Heart right ventricle (tissue), 16 donors: ENCODE results near the gene SV2C. TPM values are rescaled to one million over a fixed set of nuclear protein-coding genes. Genes with fewer than 3 reads are reported as not detected.

Experiments used
- ATAC-seq, 8 donors: fragments of 200-7000 bp; cut with Tn5 transposase; one replicate each; pipeline ENCODE4 v1.9.1; 2020; ENCODE audit warnings: mild to moderate bottlenecking in 8 of 8, moderate library complexity in 8 of 8, moderate number of reproducible peaks in 1 of 8
- DNase-seq, 2 donors: peaks; one replicate each; pipeline ENCODE4 v3.0.0-alpha.2; 2020
- H3K27ac ChIP-seq, 10 donors: fragments of 200-600 bp; sonication (generic) in 2 of 10; one replicate each; pipeline versions ENCODE4 v1.5.0 to v1.8.0; 2020 to 2022; ENCODE audit warnings: mild to moderate bottlenecking in 3 of 10
- H3K27me3 ChIP-seq, 7 donors: fragments of 200-600 bp; one replicate each; pipeline ENCODE4 v1.8.0; 2021 to 2022; ENCODE audit warnings: mild to moderate bottlenecking in 2 of 7
- H3K36me3 ChIP-seq, 9 donors: fragments of 200-600 bp; sonication (generic) in 1 of 9; one replicate each; pipeline versions ENCODE4 v1.5.0 to v1.8.0; 2020 to 2022; ENCODE audit warnings: mild to moderate bottlenecking in 2 of 9
- H3K4me1 ChIP-seq, 9 donors: fragments of 200-600 bp; sonication (generic) in 1 of 9; one replicate each; pipeline versions ENCODE4 v1.5.0 to v1.8.0; 2020 to 2022; ENCODE audit warnings: mild to moderate bottlenecking in 4 of 9
- H3K4me3 ChIP-seq, 10 donors: fragments of 200-600 bp; sonication (generic) in 2 of 10; one replicate each; pipeline versions ENCODE4 v1.5.0 to v1.8.0; 2020 to 2022; ENCODE audit warnings: mild to moderate bottlenecking in 7 of 10, moderate library complexity in 2 of 10
- H3K9me3 ChIP-seq, 11 donors: fragments of 200-600 bp in 10 of 11; sonication (generic) in 2 of 11; one replicate each; pipeline versions ENCODE4 v1.5.0 to v1.8.0; 2013 to 2022; ENCODE audit warnings: mild to moderate bottlenecking in 2 of 11, control low read depth in 1 of 11, moderate library complexity in 1 of 11
- CTCF ChIP-seq, 9 donors: fragments of 200-600 bp; sonication (generic) in 2 of 9; IDR thresholded peaks; one replicate each; pipeline versions ENCODE4 v1.5.0 to v1.8.0; 2021 to 2022; ENCODE audit warnings: antibody characterized with exemption in 9 of 9, mild to moderate bottlenecking in 5 of 9, moderate library complexity in 1 of 9
- WGBS, 2 donors: extraction: QIAGEN DNeasy Blood & Tissue Kit; methylation state at CpG; one replicate each; pipeline ENCODE4 v1.1.7; 2013; ENCODE audit warnings: inconsistent platforms in 1 of 2; 5-methylcytosine and 5-hydroxymethylcytosine counted together
- intact Hi-C, 10 donors: fragments of 100-400 bp; cut with DNase I; formaldehyde crosslinking; loops; one replicate each; pipeline versions ENCODE4 v1.11.1 to v1.14.2; 2022
- polyA plus RNA-seq, 2 donors: library from polyadenylated mRNA; stranded (reverse); fragments of 200-250 nt; gene quantifications; one replicate each; pipeline ENCODE4 v1.2.3, GENCODE V29; 2013
- total RNA-seq, 10 donors: library from RNA; stranded (reverse); fragmentation: NEBNext Ultra II Directional in 3 of 10; extraction: Animal tissue kit (Norgen Biotek cat#: 25700) in 3 of 10; gene quantifications; one replicate each; pipeline versions ENCODE4 v1.2.1 to v1.2.4, GENCODE V29; 2021 to 2023
- donor health status: Arrhythmogenic right ventricular cardiomyopathy.
- donor health status: ischemic (EF 13 %, LVEDD 7.1; RV severe dilation, severe dysfunction).
- donor health status: healthy with polysubstance abuse.
- donor health status: DM: no; HTN: yes; CAD: no.
- donor health status: DM: no; HTN: no; CAD: no.
- donor health status: ischemic (EF 25% LVEDD 6.9; RV normal size, moderate dysfunction).
- donor health status: ischemic (EF 25% LVEDD 5.7; RV mildly dilated, moderate dysfunction).
- donor health status: healthy.
- donor health status: DM: yes; HTN: yes; CAD: no.
- donor health status: Ischemic cardiomyopathy.
- donor health status: ischemic (EF 35%, LVEDD 5.7; RV mildly dilated, moderate dysfunction).
- donor health status: nonischemic (EF 11% LVEDD 7.7; RV severe dilation, severe dysfunction).
- donor health status: DM: yes; HTN: yes; CAD: no.
- donor health status: PGD.
- donor health status: ischemic (EF 29% LVEDD 5.4; RV normal size, mild dysfunction).
- donor health status: nonischemic (EF 23%, LVEDD 6.1; RV moderate dilation, normal function).

The SV2C gene
- total and polyA plus RNA-seq, 12 donors: 0.09 to 1.2 (median 0.24) TPM; not detected in 4

DNA sequence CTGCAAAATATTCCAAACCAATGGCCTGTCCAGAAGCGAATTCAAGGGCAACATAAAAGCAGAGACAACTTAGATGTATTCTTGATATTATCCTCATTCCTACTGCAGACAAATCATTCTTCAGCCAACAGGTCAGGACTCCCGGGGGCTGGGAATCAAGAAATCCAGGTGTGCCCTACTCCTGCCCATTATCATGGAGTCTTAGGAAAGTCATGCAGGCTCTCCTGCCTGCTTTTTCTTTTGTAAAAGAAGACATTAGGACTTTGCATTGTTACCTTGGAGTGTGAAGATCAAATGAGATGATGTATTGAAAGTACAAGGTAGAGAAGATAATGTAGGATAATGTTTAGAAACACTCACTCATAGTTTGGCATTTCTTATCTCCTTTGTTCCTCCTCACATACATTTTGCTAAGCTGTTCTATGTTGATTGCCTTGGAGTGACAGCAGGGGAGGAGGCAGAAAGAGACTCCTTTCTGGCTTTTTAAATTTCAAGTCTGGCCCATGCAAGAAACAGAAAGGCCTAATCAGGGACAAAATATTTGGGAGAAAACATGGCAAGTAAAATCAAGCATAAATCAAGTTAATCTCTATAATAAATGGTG, 113.8 kb downstream of the SV2C start:
- no peaks in the 10 kb centered on the region for H3K36me3 ChIP-seq
- H3K27me3 ChIP-seq: peaks cover 0 to 35% (median 9%) of the 10 kb centered on the region in 7 donors
- no peak overlapping the region for H3K27ac ChIP-seq
- H3K4me3 ChIP-seq: no peak overlapping the region
- no peak for ATAC-seq
- H3K4me1 ChIP-seq: peaks cover 0 to 6% (median 0%) of the 10 kb centered on the region in 9 donors
- H3K9me3 ChIP-seq: no peaks in the 10 kb centered on the region
- no peak for TF ChIP-seq CTCF (IDR thresholded peaks at IDR 0.05)
- WGBS, 2 donors: 79 to 83% methylated on average over 2 of the region's 2 CpGs
- intact Hi-C loops: no loop called here
- DNase-seq: no peak

DNA sequence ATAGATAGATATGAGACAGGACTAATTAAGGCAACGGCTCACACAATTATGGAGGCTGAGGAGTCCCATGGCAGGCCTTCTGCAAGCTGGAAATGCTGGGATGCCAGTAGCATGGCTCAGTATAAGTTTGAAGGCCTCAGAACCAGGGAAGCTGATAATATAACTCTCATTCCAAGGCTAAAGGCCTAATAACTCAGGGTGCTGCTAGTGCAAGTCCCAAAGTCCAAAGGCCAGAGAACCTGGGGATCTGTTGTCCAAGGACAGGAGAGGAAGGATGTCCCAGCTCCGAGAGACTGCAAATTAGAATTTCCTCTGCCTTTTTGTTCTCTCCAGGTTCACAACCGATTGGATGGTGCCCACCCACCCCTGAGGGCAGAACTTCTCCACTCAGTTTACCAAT, 114.5 kb downstream of the SV2C start:
- ATAC-seq: no peak

DNA sequence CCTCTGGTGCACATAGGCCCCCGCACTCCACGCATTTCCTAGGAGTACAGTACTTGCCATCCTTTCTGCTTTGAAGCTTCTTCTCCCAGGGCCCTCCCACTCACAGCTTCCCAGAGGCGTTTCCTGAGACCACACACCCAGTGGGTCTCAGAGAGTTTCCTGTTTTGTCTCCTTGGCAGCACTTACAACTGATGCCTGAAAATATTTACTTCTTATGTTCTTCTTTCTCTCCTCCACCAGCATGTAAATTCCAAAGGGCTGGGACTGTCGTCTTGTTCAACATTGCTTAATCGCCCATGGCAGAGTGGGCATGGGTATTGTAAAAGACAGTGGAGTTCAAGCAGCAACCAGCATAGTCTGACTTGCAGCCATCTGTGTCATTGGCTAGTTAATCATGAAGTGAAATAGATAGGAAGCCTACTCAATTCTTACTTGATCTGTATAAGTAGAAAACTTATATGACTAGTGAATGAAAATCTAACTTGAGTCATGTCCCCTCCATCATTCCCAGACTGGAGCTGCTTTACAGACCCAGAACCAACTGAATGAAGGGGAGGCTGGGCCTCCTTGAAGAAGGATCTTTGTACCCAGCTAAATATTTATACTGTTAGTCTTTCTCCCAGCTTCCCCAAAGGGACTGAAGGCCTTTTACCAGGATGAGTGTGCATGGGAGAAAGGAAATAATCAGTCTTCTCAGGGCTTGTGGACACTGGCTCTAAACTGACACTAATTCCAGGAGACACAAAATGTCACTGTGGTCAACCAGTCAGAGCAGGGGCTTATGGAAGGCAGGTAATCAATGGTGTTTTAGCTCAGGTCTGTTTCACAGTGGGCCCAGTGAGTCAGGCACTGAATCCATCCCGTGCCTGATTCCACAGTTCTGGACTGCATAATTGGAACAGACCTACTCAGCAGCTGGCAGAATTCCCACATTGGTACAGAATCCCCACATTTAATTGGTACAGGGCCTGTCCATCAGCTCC, 116.4 kb downstream of the SV2C start:
- DNase-seq (no peak), ATAC-seq (no peak)
- Histone ChIP-seq H3K27ac (no peak overlapping the region), H3K4me1 (peaks cover 0 to 6% (median 0%) of the 10 kb centered on the region in 9 donors), H3K27me3 (peaks cover 0 to 26% (median 8%) of the 10 kb centered on the region in 7 donors), H3K36me3 (no peaks in the 10 kb centered on the region), H3K9me3 (no peaks in the 10 kb centered on the region), H3K4me3 (no peak overlapping the region)
- WGBS, 2 donors: 49 to 57% methylated on average over 6 of the region's 6 CpGs
- intact Hi-C loops: no loop called here
- TF ChIP-seq CTCF (IDR thresholded peaks at IDR 0.05): no peak

More for the DNA sequence above, 114.5 kb downstream of the SV2C start:
- 77% methylated on average over 3 of the region's 3 CpGs for WGBS, 2 donors
- H3K4me1 ChIP-seq: peaks cover 0 to 6% (median 0%) of the 10 kb centered on the region in 9 donors
- H3K4me3 ChIP-seq: no peak overlapping the region
- no peaks in the 10 kb centered on the region for H3K9me3 ChIP-seq
- H3K36me3 ChIP-seq: no peaks in the 10 kb centered on the region
- DNase-seq: no peak
- H3K27ac ChIP-seq: no peak overlapping the region
- peaks cover 0 to 35% (median 9%) of the 10 kb centered on the region in 7 donors for H3K27me3 ChIP-seq
- no peak for TF ChIP-seq CTCF (IDR thresholded peaks at IDR 0.05)
- intact Hi-C loops: no loop called here

GRCh38 chr5:76202182-76202581, 119.0 kb downstream of the SV2C start:
- TF ChIP-seq CTCF (IDR thresholded peaks at IDR 0.05): no peak
- DNase-seq (no peak), ATAC-seq (no peak)
- no peaks in the 10 kb centered on the region for H3K36me3 ChIP-seq
- H3K4me1 ChIP-seq: peaks cover 0 to 6% (median 0%) of the 10 kb centered on the region in 9 donors
- H3K27me3 ChIP-seq: peaks cover 0 to 12% (median 0%) of the 10 kb centered on the region in 7 donors
- 83 to 86% methylated on average over 5 of the region's 5 CpGs for WGBS, 2 donors
- H3K27ac ChIP-seq: no peak overlapping the region
- intact Hi-C loops: no loop called here
- H3K9me3 ChIP-seq: no peaks in the 10 kb centered on the region
- H3K4me3 ChIP-seq: no peak overlapping the region
